HepG2 (cell line): ENCODE measurements around the gene DUOXA2. TPM values are rescaled to one million over a fixed set of nuclear protein-coding genes. Genes with fewer than 3 reads are reported as not detected.

Experiments used
- ATAC-seq: fragments of 200-7000 bp; cut with Tn5 transposase; 3 replicates; pipeline ENCODE4 v1.9.1; 2020; ENCODE audit warnings: mild to moderate bottlenecking, moderate library complexity
- BruUV-seq: library from RNA; stranded (reverse); fragments of 400-500 nt; replicated peaks from 2 replicates; lab custom pipeline; 2021; lab: Mats Ljungman, UMichigan
- CTCF ChIA-PET: fragments of 300-600 bp; formaldehyde crosslinking; extraction: SDS; loops from one replicate; lab custom pipeline; 2021; ENCODE audit warnings: low total read pairs, inconsistent platforms, low intra/inter-chr PET ratio; lab: Yijun Ruan, JAX
- POLR2A ChIA-PET: fragments of 350-600 bp; sonication (Branson Sonifier 250); formaldehyde crosslinking; loops from one replicate; lab custom pipeline; 2020; ENCODE audit warnings: antibody characterized with exemption, inconsistent platforms; lab: Yijun Ruan, JAX
- DNase-seq: peaks from one replicate; pipeline ENCODE4 v3.0.0-alpha.2; 2015; ENCODE audit warnings: low spot score
- FAIRE-seq: peaks from 3 replicates; lab custom pipeline; 2011; peaks lifted over from hg19 to GRCh38; lab: Jason Lieb, UNC
- H2AFZ ChIP-seq: one replicate; pipeline ENCODE4 v1.6.1; 2011; ENCODE audit warnings: low read length, inconsistent platforms
- H3K27ac ChIP-seq: fragments of 300-600 bp; 3 replicates; pipeline ENCODE4 v1.8.0; 2011; ENCODE audit warnings: mixed run types, mild to moderate bottlenecking, mixed read lengths, low read length, inconsistent platforms; ENCODE audit not compliant: insufficient read depth; ENCODE audit errors: extremely low read length
- H3K27me3 ChIP-seq, 2 experiments: fragments of 200-600 bp in 1 of 2; 2 replicates in 1 of 2; 3 replicates in 1 of 2; pipeline versions ENCODE4 v1.6.0 to v1.8.0; 2011; ENCODE audit warnings: low read length in 2 of 2, mild to moderate bottlenecking in 2 of 2, moderate library complexity in 2 of 2, inconsistent platforms in 1 of 2; ENCODE audit not compliant: insufficient read depth in 2 of 2, control insufficient read depth in 1 of 2
- H3K36me3 ChIP-seq, 2 experiments: fragments of 200-600 bp in 1 of 2; replicated peaks in 1 of 2; 2 replicates in 1 of 2; 3 replicates in 1 of 2; pipeline versions ENCODE4 v1.5.1 to v1.8.0; 2011; ENCODE audit warnings: low read length in 2 of 2, inconsistent platforms in 1 of 2; ENCODE audit not compliant: insufficient read depth in 2 of 2, control insufficient read depth in 1 of 2
- H3K4me1 ChIP-seq: 2 replicates; pipeline ENCODE4 v1.5.1; 2012; ENCODE audit warnings: low read length, inconsistent platforms; ENCODE audit not compliant: insufficient read depth
- H3K4me2 ChIP-seq: 2 replicates; pipeline ENCODE4 v1.6.0; 2011; ENCODE audit warnings: low read depth, low read length, inconsistent platforms
- H3K4me3 ChIP-seq, 3 experiments: fragments of 200-600 bp in 1 of 3; sonication (generic), shearing (Covaris generic) in 1 of 3; replicated peaks in 1 of 3; 2 replicates each; pipeline ENCODE4 v1.5.1; 2011 to 2016; ENCODE audit warnings: low read length in 3 of 3, inconsistent platforms in 2 of 3, low read depth in 2 of 3, mild to moderate bottlenecking in 2 of 3, control low read depth in 1 of 3, mixed read lengths in 1 of 3; ENCODE audit not compliant: insufficient read depth in 1 of 3
- H3K79me2 ChIP-seq: one replicate; pipeline ENCODE4 v1.6.1; 2011; ENCODE audit warnings: low read length, inconsistent platforms; ENCODE audit not compliant: insufficient read depth
- H3K9ac ChIP-seq: 2 replicates; pipeline ENCODE4 v1.6.0; 2011; ENCODE audit warnings: mild to moderate bottlenecking, low read depth, low read length, inconsistent platforms; ENCODE audit not compliant: insufficient read depth
- H3K9me3 ChIP-seq: 2 replicates; pipeline ENCODE4 v1.5.1; 2012; ENCODE audit warnings: mild to moderate bottlenecking, low read length
- H4K20me1 ChIP-seq: 2 replicates; pipeline ENCODE4 v1.6.0; 2011; ENCODE audit warnings: inconsistent platforms, mild to moderate bottlenecking, low read length, moderate library complexity; ENCODE audit not compliant: insufficient read depth
- CREBL2 ChIP-seq: sonication (generic); formaldehyde crosslinking; IDR thresholded peaks from 2 replicates; pipeline ENCODE4 v1.8.1; 2023; ENCODE audit warnings: missing genetic modification reagents, mild to moderate bottlenecking, borderline replicate concordance
- MATR3 ChIP-seq: sonication (generic); formaldehyde crosslinking; IDR thresholded peaks from 2 replicates; pipeline ENCODE4 v1.4.0; 2020; ENCODE audit warnings: missing genetic modification reagents
- NFE2L1 ChIP-seq: sonication (generic); formaldehyde crosslinking; IDR thresholded peaks from 2 replicates; pipeline ENCODE4 v1.4.0; 2020; ENCODE audit warnings: missing genetic modification reagents, mild to moderate bottlenecking, borderline replicate concordance
- NR2C2 ChIP-seq: sonication (generic); formaldehyde crosslinking; IDR thresholded peaks from 2 replicates; pipeline ENCODE4 v1.4.0; 2020; ENCODE audit warnings: missing genetic modification reagents, mild to moderate bottlenecking, moderate library complexity, borderline replicate concordance
- POLR2G ChIP-seq: fragments of 200-400 bp; formaldehyde crosslinking; IDR thresholded peaks from 2 replicates; pipeline ENCODE4 v1.6.1; 2018; ENCODE audit warnings: mild to moderate bottlenecking, low read depth, low read length, moderate library complexity
- SMAD9 ChIP-seq: sonication (generic); formaldehyde crosslinking; IDR thresholded peaks from 2 replicates; pipeline ENCODE4 v1.5.1; 2020; ENCODE audit warnings: mild to moderate bottlenecking, missing genetic modification reagents
- ZNF225 ChIP-seq: sonication (generic); formaldehyde crosslinking; IDR thresholded peaks from 2 replicates; pipeline ENCODE4 v1.4.0; 2020; ENCODE audit warnings: mild to moderate bottlenecking, missing genetic modification reagents
- ZNF546 ChIP-seq: sonication (generic); formaldehyde crosslinking; conservative IDR thresholded peaks from 2 replicates; pipeline ENCODE4 v1.8.1; 2023; ENCODE audit warnings: mild to moderate bottlenecking, missing genetic modification reagents
- ZUFSP ChIP-seq: sonication (generic); formaldehyde crosslinking; IDR thresholded peaks from 2 replicates; pipeline ENCODE4 v1.9.0; 2021; ENCODE audit warnings: missing genetic modification reagents, mild to moderate bottlenecking, borderline replicate concordance
- WGBS: methylation state at CpG from one replicate; pipeline ENCODE4 v1.1.6; 2017; ENCODE audit warnings: low lambda C conversion rate; 5-methylcytosine and 5-hydroxymethylcytosine counted together
- in situ Hi-C: cut with HindIII; loops from 2 replicates; pipeline ENCODE4 v1.10.0; 2017; ENCODE audit warnings: low pct_unique_long_range_greater_than_20kb; ENCODE audit not compliant: extremely low pct_ligation_motif_present
- intact Hi-C: fragments of 100-400 bp; cut with micrococcal nuclease; formaldehyde crosslinking; loops from one replicate; pipeline ENCODE4 v1.10.0; 2022; ENCODE audit not compliant: unreplicated experiment
- polyA plus RNA-seq, 8 experiments: library from polyadenylated mRNA; depleted of rRNA in 3 of 8; stranded (reverse) in 7 of 8; unstranded in 1 of 8; fragments of >200 nt; fragmentation: Illumina TruSeq in 4 of 8; extraction: Trizol in 4 of 8; gene quantifications; 2 replicates each; pipeline versions ENCODE4 v1.2.1 to v1.2.3, GENCODE V29; 2011 to 2016; ENCODE audit warnings: low read depth in 4 of 8, missing spikeins in 1 of 8, mixed read lengths in 1 of 8; ENCODE audit not compliant: insufficient read depth in 1 of 8
- total RNA-seq, 5 experiments: library from RNA; depleted of rRNA; stranded (reverse); fragments of >200 nt; fragmentation: Illumina TruSeq; extraction: Trizol; gene quantifications; 2 replicates each; pipeline ENCODE4 v1.2.3, GENCODE V29; 2016; ENCODE audit warnings: low read depth in 1 of 5

DUOXA2 gene
- total and polyA plus RNA-seq, 2 of the 13 experiments (the other 11 are each of a cell fraction or from before 2014, with no cell fraction given): 0.32 TPM; not detected in 1

- in situ Hi-C loops: no loop called here
- H3K4me1 ChIP-seq: peaks cover 44% of the 10 kb centered on the region
- no peak for TF ChIP-seq CREBL2 (CRISPR knock-in tag)
- no peak for TF ChIP-seq ZNF546
- TF ChIP-seq SMAD9 (CRISPR knock-in tag): no peak
- no peak for TF ChIP-seq ZUFSP
- no peak for TF ChIP-seq ZNF225
- no peak for TF ChIP-seq POLR2G
- TF ChIP-seq NR2C2: no peak
- TF ChIP-seq NFE2L1 (CRISPR knock-in tag): no peak
- no peak for TF ChIP-seq MATR3 (CRISPR knock-in tag)
- TF ChIP-seq, all 625 proteins: peak for 0
- BruUV-seq: no TSS peak
- no peaks in the 10 kb centered on the region for H3K36me3 ChIP-seq
- no peak overlapping the region for H3K4me3 ChIP-seq
- H3K27me3 ChIP-seq: peaks cover 3 to 27% of the 10 kb centered on the region in 2 experiments; a peak in 4 of 5 replicates
- 80% methylated on average over 1 of the region's 2 CpGs for WGBS
- no peak overlapping the region for H3K27ac ChIP-seq
- no peaks in the 10 kb centered on the region for H3K79me2 ChIP-seq
- no peaks in the 10 kb centered on the region for H3K9me3 ChIP-seq
- no peaks in the 10 kb centered on the region for H4K20me1 ChIP-seq
- DNase-seq (no peak), ATAC-seq (peak; percentile 17; the same call in 2 of the 3 replicates), FAIRE-seq (no peak)
- no peak overlapping the region for H3K4me2 ChIP-seq
- POLR2A ChIA-PET: no interaction called here
- intact Hi-C loops: no loop called here
- CTCF ChIA-PET: no interaction called here
- H3K9ac ChIP-seq: no peak overlapping the region
- H2AFZ ChIP-seq: no peak overlapping the region
Observed at GRCh38 chr15:45091576-45091975, 22.6 kb upstream of the DUOXA2 start.
